ENCODE measurements around the gene IL17REL.

GRCh38 chr22:49971232-49972162 lies 41.1 kb downstream of the IL17REL start:
- no peak for TF ChIP-seq CTCF (IDR thresholded peaks at IDR 0.05)
- TF ChIP-seq POLR2A (IDR thresholded peaks at IDR 0.05) = peak; percentile 47
